ENCODE results near the gene MEIS3.

DNA sequence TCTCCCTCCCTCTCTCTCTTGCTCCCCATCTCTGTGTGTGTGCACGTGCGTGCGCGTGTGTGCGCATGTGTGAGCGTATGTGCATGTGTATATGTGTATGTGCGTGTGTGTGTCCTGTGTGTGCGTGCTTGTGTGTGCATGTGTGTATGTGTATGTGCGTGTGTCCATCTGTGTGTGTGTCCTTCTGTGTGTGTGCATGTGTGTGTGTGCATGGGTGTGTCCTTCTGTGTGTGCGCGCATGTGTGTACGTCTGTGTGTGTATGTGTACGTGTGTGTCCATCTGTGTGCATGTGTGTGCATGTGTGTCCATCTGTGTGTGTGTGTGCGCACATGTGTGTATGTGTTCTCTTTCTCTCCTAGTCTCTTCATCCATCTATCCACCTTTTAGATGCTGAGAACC lies 40.1 kb upstream of the MEIS3 start:
- TF ChIP-seq ZNF549 (tag by site-specific recombination; IDR thresholded peaks at IDR 0.05) (no peak), ZNF350 (tag by site-specific recombination; IDR thresholded peaks at IDR 0.05) (no peak), KLF10 (tag by site-specific recombination; IDR thresholded peaks at IDR 0.05) (no peak), ZNF10 (tag by site-specific recombination; IDR thresholded peaks at IDR 0.05) (no peak), YY1 (tag by site-specific recombination; IDR thresholded peaks at IDR 0.05) (no peak), ZNF324 (tag by site-specific recombination; IDR thresholded peaks at IDR 0.05) (no peak)
- TF ChIP-seq, protein P1, sequence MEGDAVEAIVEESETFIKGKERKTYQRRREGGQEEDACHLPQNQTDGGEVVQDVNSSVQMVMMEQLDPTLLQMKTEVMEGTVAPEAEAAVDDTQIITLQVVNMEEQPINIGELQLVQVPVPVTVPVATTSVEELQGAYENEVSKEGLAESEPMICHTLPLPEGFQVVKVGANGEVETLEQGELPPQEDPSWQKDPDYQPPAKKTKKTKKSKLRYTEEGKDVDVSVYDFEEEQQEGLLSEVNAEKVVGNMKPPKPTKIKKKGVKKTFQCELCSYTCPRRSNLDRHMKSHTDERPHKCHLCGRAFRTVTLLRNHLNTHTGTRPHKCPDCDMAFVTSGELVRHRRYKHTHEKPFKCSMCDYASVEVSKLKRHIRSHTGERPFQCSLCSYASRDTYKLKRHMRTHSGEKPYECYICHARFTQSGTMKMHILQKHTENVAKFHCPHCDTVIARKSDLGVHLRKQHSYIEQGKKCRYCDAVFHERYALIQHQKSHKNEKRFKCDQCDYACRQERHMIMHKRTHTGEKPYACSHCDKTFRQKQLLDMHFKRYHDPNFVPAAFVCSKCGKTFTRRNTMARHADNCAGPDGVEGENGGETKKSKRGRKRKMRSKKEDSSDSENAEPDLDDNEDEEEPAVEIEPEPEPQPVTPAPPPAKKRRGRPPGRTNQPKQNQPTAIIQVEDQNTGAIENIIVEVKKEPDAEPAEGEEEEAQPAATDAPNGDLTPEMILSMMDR (tag by site-specific recombination; IDR thresholded peaks at IDR 0.05) = no peak

Data from HEK293 (cell line).